ENCODE results near the gene DNAJC5G.

DNA sequence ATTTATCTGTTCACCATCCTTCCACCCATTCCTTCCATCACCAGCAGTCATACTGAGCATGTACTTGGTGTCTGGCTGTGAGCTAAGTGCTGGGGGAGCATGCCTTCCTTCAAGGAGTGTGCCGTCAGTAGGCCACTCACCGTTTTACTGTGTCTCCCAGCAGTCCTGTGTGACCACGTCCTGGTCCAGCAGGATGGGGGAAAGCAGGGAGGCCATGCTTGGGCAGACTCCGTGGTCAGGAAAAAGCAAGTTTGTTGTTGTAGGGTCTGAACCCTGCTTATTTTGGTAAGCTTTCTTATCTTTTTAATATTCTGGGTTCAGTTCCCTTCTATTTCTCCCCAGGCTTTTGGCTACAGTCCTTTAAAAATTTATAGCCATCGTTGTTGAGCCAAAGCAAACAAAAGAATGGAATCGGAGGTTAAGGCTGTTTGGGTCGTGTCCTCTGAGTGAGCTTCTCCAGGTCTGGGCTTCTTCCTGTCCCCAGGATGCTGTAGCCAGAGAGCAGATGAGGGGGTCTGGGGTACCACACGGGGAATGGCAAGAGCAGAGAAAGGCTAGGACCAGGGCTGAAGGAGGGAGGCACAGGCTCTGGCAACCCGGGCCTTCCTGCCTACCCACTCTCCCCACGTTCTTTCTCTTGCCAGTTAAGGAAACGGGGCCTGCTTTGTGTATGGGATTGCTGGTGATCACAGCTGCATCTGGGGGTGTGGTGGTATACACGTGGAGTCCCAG lies 25.9 kb upstream of the DNAJC5G start:
- TF ChIP-seq SMC3 (IDR thresholded peaks at IDR 0.05; ENCODE audit: low read depth, low read length): no peak
- TF ChIP-seq, protein P1, sequence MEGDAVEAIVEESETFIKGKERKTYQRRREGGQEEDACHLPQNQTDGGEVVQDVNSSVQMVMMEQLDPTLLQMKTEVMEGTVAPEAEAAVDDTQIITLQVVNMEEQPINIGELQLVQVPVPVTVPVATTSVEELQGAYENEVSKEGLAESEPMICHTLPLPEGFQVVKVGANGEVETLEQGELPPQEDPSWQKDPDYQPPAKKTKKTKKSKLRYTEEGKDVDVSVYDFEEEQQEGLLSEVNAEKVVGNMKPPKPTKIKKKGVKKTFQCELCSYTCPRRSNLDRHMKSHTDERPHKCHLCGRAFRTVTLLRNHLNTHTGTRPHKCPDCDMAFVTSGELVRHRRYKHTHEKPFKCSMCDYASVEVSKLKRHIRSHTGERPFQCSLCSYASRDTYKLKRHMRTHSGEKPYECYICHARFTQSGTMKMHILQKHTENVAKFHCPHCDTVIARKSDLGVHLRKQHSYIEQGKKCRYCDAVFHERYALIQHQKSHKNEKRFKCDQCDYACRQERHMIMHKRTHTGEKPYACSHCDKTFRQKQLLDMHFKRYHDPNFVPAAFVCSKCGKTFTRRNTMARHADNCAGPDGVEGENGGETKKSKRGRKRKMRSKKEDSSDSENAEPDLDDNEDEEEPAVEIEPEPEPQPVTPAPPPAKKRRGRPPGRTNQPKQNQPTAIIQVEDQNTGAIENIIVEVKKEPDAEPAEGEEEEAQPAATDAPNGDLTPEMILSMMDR (IDR thresholded peaks at IDR 0.05): no peak
- no peak for TF ChIP-seq MXI1 (IDR thresholded peaks at IDR 0.05; ENCODE audit: low read depth, low read length)
